ENCODE results near the gene LANCL2. TPM values are rescaled to one million over a fixed set of nuclear protein-coding genes. Genes with fewer than 3 reads are reported as not detected.

Gene LANCL2
- total RNA-seq, 1 donor from 2014 or later: 18.5 TPM

GRCh38 chr7:55382251-55382650, 17.1 kb downstream of the LANCL2 start:
- DNase-seq (ENCODE audit: low read depth): no peak
- no peak for TF ChIP-seq CTCF (IDR thresholded peaks at IDR 0.05; ENCODE audit: insufficient read depth, low read length, poor library complexity, severe bottlenecking)
- H3K4me3 ChIP-seq (ENCODE audit: low read depth, low read length): no peak overlapping the region
- no peaks in the 10 kb centered on the region for H3K27me3 ChIP-seq (ENCODE audit: control insufficient read depth, insufficient read depth, low read length)
- no peaks in the 10 kb centered on the region for H3K36me3 ChIP-seq (ENCODE audit: control insufficient read depth, insufficient read depth, low read length)

- no peak for DNase-seq (ENCODE audit: low read depth)
- Histone ChIP-seq H3K27me3 (ENCODE audit: control insufficient read depth, insufficient read depth, low read length) (no peaks in the 10 kb centered on the region), H3K36me3 (ENCODE audit: control insufficient read depth, insufficient read depth, low read length) (no peaks in the 10 kb centered on the region), H3K4me3 (ENCODE audit: low read depth, low read length) (no peak overlapping the region)
- no peak for TF ChIP-seq CTCF (IDR thresholded peaks at IDR 0.05; ENCODE audit: insufficient read depth, low read length, poor library complexity, severe bottlenecking)
These were observed 21.4 kb downstream of the LANCL2 start for GRCh38 chr7:55386541-55386940.

- Histone ChIP-seq H3K27me3 (ENCODE audit: control insufficient read depth, insufficient read depth, low read length) (no peaks in the 10 kb centered on the region), H3K36me3 (ENCODE audit: control insufficient read depth, insufficient read depth, low read length) (no peaks in the 10 kb centered on the region), H3K4me3 (ENCODE audit: low read depth, low read length) (no peak overlapping the region)
- TF ChIP-seq CTCF (IDR thresholded peaks at IDR 0.05; ENCODE audit: insufficient read depth, low read length, poor library complexity, severe bottlenecking): no peak
- no peak for DNase-seq (ENCODE audit: low read depth)
These were observed 22.2 kb downstream of the LANCL2 start for GRCh38 chr7:55387062-55387965.

GRCh38 chr7:55396233-55396785, 31.2 kb downstream of the LANCL2 start:
- TF ChIP-seq CTCF (IDR thresholded peaks at IDR 0.05; ENCODE audit: insufficient read depth, low read length, poor library complexity, severe bottlenecking): no peak
- DNase-seq (ENCODE audit: low read depth): no peak
- Histone ChIP-seq H3K36me3 (ENCODE audit: control insufficient read depth, insufficient read depth, low read length) (no peaks in the 10 kb centered on the region), H3K27me3 (ENCODE audit: control insufficient read depth, insufficient read depth, low read length) (no peaks in the 10 kb centered on the region), H3K4me3 (ENCODE audit: low read depth, low read length) (no peak overlapping the region)

GRCh38 chr7:55397617-55398016, 32.5 kb downstream of the LANCL2 start:
- H3K36me3 ChIP-seq (ENCODE audit: control insufficient read depth, insufficient read depth, low read length): no peaks in the 10 kb centered on the region
- no peaks in the 10 kb centered on the region for H3K27me3 ChIP-seq (ENCODE audit: control insufficient read depth, insufficient read depth, low read length)
- TF ChIP-seq CTCF (IDR thresholded peaks at IDR 0.05; ENCODE audit: insufficient read depth, low read length, poor library complexity, severe bottlenecking): no peak
- no peak for DNase-seq (ENCODE audit: low read depth)
- H3K4me3 ChIP-seq (ENCODE audit: low read depth, low read length): no peak overlapping the region

Measured in kidney epithelial cell (primary cell).